Vagina (tissue), 2 donors: Measurements from ENCODE around the gene MGST2. TPM values are rescaled to one million over a fixed set of nuclear protein-coding genes. Genes with fewer than 3 reads are reported as not detected.

ENCODE experiments used
- DNase-seq, 2 donors: peaks; one replicate each; pipeline ENCODE4 v3.0.0-alpha.2; 2017; ENCODE audit errors: extremely low spot score in 2 of 2
- H3K27ac ChIP-seq: fragments of 200-600 bp; sonication (generic); one replicate; pipeline ENCODE4 v1.5.1; 2019
- H3K27me3 ChIP-seq: fragments of 200-600 bp; sonication (generic); one replicate; pipeline ENCODE4 v1.5.1; 2019
- H3K36me3 ChIP-seq, 2 donors: fragments of 200-600 bp; sonication (generic); one replicate each; pipeline ENCODE4 v1.5.1; 2017 to 2019
- H3K4me1 ChIP-seq: fragments of 200-600 bp; sonication (generic); one replicate; pipeline ENCODE4 v1.5.1; 2019
- H3K4me3 ChIP-seq, 2 donors: fragments of 200-600 bp; sonication (generic); 1 replicate in 1 of 2; 2 replicates in 1 of 2; pipeline ENCODE4 v1.5.1; 2016 to 2019
- H3K9me3 ChIP-seq: fragments of 200-600 bp; sonication (generic); one replicate; pipeline ENCODE4 v1.5.1; 2019
- POLR2A ChIP-seq, 2 donors: fragments of 450-650 bp; IDR thresholded peaks; one replicate each; pipeline ENCODE4 v1.6.1; 2017; ENCODE audit warnings: antibody characterized with exemption in 2 of 2, mild to moderate bottlenecking in 2 of 2, moderate library complexity in 2 of 2
- POLR2AphosphoS5 ChIP-seq, 2 donors: sonication (generic); formaldehyde crosslinking; IDR thresholded peaks; one replicate each; pipeline ENCODE4 v1.9.0; 2017; ENCODE audit warnings: antibody characterized with exemption in 2 of 2, mild to moderate bottlenecking in 2 of 2, low read depth in 1 of 2; ENCODE audit not compliant: insufficient read depth in 1 of 2
- intact Hi-C: fragments of 100-400 bp; cut with DNase I; formaldehyde crosslinking; loops from one replicate; pipeline ENCODE4 v1.15.1; 2023
- total RNA-seq: library from RNA; depleted of rRNA; stranded (reverse); fragments of >200 nt; gene quantifications from one replicate; pipeline ENCODE4 v1.2.3, GENCODE V29; 2016
- TF ChIP-seq, protein P1 (sequence below), 3 experiments: fragments of 450-650 bp in 2 of 3; fragments of 200-600 bp in 1 of 3; sonication (generic) in 1 of 3; IDR thresholded peaks; one replicate each; pipeline ENCODE4 v1.5.1; 2017 to 2019; ENCODE audit warnings: antibody characterized with exemption in 3 of 3, mild to moderate bottlenecking in 2 of 3, moderate library complexity in 2 of 3

The MGST2 gene
- total RNA-seq, 1 donor from 2014 or later = 78.3 TPM

DNA sequence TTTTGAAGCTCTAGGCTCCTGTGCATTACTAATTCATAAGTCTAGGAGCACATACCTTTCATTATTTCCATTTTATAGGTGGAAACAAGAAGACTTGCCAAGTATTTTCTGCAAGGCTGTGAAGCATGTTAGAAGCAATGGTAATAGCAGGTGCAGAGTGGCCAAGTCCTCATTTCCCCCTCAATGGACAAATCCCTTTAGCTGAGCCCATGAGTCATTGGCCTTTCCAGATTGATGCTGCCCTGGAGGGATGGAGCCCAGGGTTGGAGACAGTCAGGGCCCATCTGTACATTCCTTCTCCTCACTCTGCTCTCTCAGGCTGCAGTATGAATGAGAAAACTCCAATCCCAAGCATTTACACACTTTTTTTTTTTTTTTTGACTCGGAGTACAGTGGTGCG, 6.6 kb downstream of the MGST2 start:
- TF ChIP-seq, protein P1, sequence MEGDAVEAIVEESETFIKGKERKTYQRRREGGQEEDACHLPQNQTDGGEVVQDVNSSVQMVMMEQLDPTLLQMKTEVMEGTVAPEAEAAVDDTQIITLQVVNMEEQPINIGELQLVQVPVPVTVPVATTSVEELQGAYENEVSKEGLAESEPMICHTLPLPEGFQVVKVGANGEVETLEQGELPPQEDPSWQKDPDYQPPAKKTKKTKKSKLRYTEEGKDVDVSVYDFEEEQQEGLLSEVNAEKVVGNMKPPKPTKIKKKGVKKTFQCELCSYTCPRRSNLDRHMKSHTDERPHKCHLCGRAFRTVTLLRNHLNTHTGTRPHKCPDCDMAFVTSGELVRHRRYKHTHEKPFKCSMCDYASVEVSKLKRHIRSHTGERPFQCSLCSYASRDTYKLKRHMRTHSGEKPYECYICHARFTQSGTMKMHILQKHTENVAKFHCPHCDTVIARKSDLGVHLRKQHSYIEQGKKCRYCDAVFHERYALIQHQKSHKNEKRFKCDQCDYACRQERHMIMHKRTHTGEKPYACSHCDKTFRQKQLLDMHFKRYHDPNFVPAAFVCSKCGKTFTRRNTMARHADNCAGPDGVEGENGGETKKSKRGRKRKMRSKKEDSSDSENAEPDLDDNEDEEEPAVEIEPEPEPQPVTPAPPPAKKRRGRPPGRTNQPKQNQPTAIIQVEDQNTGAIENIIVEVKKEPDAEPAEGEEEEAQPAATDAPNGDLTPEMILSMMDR (IDR thresholded peaks at IDR 0.05) = no peak
- no peak for TF ChIP-seq POLR2AphosphoS5 (IDR thresholded peaks at IDR 0.05; ENCODE audit: insufficient read depth in 1 of 2, low read depth in 1 of 2)
- no peak for TF ChIP-seq POLR2A (IDR thresholded peaks at IDR 0.05)
- no peak for DNase-seq
- H3K9me3 ChIP-seq = no peaks in the 10 kb centered on the region
- intact Hi-C loops = no loop called here
- no peaks in the 10 kb centered on the region for H3K27me3 ChIP-seq
- peaks cover 0 to 3% of the 10 kb centered on the region in 2 donors for H3K36me3 ChIP-seq
- H3K4me1 ChIP-seq = peaks cover 36% of the 10 kb centered on the region
- no peak overlapping the region for H3K4me3 ChIP-seq
- H3K27ac ChIP-seq = no peak overlapping the region

DNA sequence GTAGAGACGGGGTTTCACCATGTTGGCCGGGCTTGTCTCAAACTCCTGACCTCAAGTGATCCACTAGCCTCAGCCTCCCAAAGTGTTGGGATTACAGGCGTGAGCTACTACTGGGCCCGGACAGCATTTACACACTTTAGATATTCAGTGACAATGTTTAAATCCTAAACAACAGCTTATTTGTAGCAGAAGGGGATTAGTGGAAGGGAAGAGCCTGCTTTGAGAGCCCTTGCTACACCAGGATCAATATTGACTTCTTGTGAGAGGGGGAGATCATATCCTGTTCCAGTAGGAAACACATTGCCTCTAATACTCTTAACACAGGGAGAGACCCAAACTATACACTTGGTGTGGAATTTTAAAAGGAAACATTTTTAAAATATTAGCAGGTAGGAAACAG, 7.1 kb downstream of the MGST2 start:
- peaks cover 36% of the 10 kb centered on the region for H3K4me1 ChIP-seq
- TF ChIP-seq POLR2AphosphoS5 (IDR thresholded peaks at IDR 0.05; ENCODE audit: insufficient read depth in 1 of 2, low read depth in 1 of 2) (no peak), POLR2A (IDR thresholded peaks at IDR 0.05) (no peak)
- TF ChIP-seq, protein P1 (IDR thresholded peaks at IDR 0.05) = no peak
- intact Hi-C loops = no loop called here
- no peak overlapping the region for H3K27ac ChIP-seq
- H3K27me3 ChIP-seq = no peaks in the 10 kb centered on the region
- DNase-seq = no peak
- H3K9me3 ChIP-seq = no peaks in the 10 kb centered on the region
- no peak overlapping the region for H3K4me3 ChIP-seq
- peaks cover 0 to 3% of the 10 kb centered on the region in 2 donors for H3K36me3 ChIP-seq

DNA sequence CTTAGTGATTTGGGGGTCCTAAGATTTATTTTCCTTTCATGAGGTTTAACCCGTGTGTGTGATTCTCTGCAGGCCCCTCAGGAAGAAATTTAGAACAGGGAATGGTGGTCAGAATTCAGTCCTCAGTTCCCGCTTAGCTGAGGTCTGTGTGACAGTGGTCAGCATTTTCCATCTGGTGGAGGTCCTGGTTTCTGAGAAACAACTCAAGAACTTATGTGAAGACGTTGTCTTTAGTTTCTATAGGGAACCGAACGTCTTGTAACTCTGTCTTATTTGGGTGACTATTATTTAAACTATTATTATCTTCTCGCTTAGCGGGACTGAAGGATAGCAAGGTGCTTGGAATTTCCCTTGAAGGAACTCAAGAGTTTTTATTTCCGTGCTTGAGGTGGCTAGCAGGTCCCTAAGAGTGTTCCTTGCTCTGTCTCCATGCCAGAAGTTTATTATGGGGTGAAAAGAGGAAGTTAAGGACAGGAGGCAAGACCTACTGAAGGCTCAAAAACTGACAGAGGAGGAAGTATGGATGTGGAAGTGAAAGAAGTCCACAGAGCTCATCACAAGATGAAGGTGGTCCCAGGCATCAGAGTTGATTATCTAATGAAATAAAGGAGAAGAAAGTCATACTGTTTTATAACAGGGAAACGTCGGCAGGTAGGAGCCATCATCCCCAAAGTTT, 9.4 kb downstream of the MGST2 start:
- Histone ChIP-seq H3K4me3 (no peak overlapping the region), H3K9me3 (no peaks in the 10 kb centered on the region), H3K4me1 (peaks cover 24% of the 10 kb centered on the region), H3K27ac (no peak overlapping the region), H3K36me3 (peaks cover 0 to 18% of the 10 kb centered on the region in 2 donors), H3K27me3 (no peaks in the 10 kb centered on the region)
- intact Hi-C loops = no loop called here
- no peak for DNase-seq
- TF ChIP-seq POLR2AphosphoS5 (IDR thresholded peaks at IDR 0.05; ENCODE audit: insufficient read depth in 1 of 2, low read depth in 1 of 2) (no peak), POLR2A (IDR thresholded peaks at IDR 0.05) (no peak)
- TF ChIP-seq, protein P1 (IDR thresholded peaks at IDR 0.05) = no peak

GRCh38 chr4:139675651-139676050, 10.0 kb downstream of the MGST2 start:
- Histone ChIP-seq H3K36me3 (peaks cover 0 to 18% of the 10 kb centered on the region in 2 donors), H3K27me3 (no peaks in the 10 kb centered on the region), H3K4me1 (peaks cover 24% of the 10 kb centered on the region), H3K4me3 (no peak overlapping the region), H3K9me3 (no peaks in the 10 kb centered on the region), H3K27ac (no peak overlapping the region)
- no peak for DNase-seq
- intact Hi-C loops = no loop called here
- no peak for TF ChIP-seq POLR2A (IDR thresholded peaks at IDR 0.05)
- TF ChIP-seq POLR2AphosphoS5 (IDR thresholded peaks at IDR 0.05; ENCODE audit: insufficient read depth in 1 of 2, low read depth in 1 of 2) = no peak
- TF ChIP-seq, protein P1 (IDR thresholded peaks at IDR 0.05) = no peak

- intact Hi-C loops = no loop called here
- H3K27me3 ChIP-seq = no peaks in the 10 kb centered on the region
- DNase-seq = no peak
- H3K36me3 ChIP-seq = peaks cover 0 to 17% of the 10 kb centered on the region in 2 donors
- no peak overlapping the region for H3K27ac ChIP-seq
- TF ChIP-seq, protein P1 (IDR thresholded peaks at IDR 0.05) = no peak
- TF ChIP-seq POLR2A (IDR thresholded peaks at IDR 0.05) = no peak
- H3K4me3 ChIP-seq = no peak overlapping the region
- no peaks in the 10 kb centered on the region for H3K9me3 ChIP-seq
- peaks cover 24% of the 10 kb centered on the region for H3K4me1 ChIP-seq
Measured at GRCh38 chr4:139676365-139676764, 10.7 kb downstream of the MGST2 start.
